Fibroblast of skin of left biceps (primary cell): ENCODE measurements around the gene DDX55.

Source experiments
- DNase-seq, 2 experiments: peaks; one replicate each; pipeline ENCODE4 v3.0.0-alpha.2; 2013; ENCODE audit warnings: low read depth in 2 of 2

Gene DDX55

GRCh38 chr12:123614110-123614509, 12.2 kb downstream of the DDX55 start:
- DNase-seq, result no peak

DNA sequence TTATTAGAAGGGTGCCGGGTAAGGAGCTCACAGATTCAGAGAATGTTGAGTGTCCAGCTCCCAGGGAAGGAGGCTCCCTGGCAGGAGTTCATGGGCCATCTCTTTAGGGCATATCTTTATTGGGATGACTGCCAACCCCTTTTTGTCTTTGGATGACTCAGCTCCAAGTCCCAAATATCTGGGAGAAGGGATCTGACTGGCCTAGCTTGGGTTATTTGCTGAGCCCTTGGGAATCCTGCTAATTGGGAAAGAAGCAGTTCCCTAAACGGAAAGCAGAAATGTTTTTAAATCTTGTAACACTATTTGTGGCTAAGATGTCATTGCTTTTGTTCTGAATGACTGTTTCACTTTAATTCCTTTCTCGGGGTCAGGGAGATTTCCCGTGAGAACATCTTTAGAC, 12.6 kb downstream of the DDX55 start:
- no peak for DNase-seq

- no peak for DNase-seq
These were observed 15.2 kb downstream of the DDX55 start for GRCh38 chr12:123617144-123617543.

GRCh38 chr12:123617580-123617979, 15.7 kb downstream of the DDX55 start:
- DNase-seq, result no peak

- DNase-seq, result no peak
These were observed 19.2 kb downstream of the DDX55 start for GRCh38 chr12:123621101-123621500.

DNA sequence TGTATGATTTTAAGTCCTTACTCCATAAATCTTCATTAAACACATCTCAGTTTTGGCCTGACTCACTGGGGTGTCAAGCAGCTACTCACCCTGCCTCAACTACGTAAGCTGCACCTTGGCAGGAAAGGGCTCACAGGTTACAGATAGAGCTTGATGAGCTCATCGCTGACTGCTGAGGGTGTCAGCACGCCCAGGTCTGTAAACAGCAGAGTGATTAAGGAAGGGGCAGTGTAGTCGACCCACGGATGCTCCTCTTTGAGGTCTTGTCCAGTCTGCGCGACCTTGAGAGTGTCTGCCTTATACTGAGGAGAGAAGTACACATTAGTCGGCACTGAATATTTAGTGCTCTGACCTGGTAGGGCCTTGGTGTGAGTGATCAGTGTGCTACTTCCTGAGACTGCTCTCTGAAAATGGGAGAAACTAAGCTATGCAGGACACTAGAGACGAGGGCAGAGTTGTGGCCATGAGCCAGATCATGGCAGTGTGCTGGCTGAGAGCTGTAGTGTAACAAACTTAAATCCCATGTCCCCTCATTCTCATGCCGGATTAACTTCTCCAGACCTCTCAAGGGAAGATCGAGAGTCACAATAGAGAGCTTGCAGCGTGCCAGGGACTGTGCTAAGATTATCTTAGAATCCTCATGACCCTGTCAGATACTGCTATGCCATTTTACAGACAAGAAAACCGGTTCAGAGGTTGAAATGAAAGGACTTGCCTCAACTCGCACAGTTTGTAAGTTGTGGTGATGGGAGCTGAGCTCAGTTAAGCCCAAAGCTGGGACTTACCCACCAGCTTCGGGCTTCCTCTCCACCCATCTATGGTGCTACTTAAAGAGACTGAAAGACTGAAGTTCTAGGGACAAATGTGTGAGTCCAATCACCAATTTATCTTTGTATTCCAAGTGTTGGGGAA, 20.0 kb downstream of the DDX55 start:
- DNase-seq, result no peak

- peak; percentile 82 to 86 for DNase-seq
These were observed 31.7 kb downstream of the DDX55 start, which contains the start of the genes EIF2B1 and GTF2H3 for GRCh38 chr12:123633379-123634141. Gene EIF2B1 (minus strand): TSS chr12:123633686. CDS start chr12:123633557, 129 bp downstream. Gene GTF2H3 (plus strand): TSS chr12:123633829. CDS start chr12:123633860, 31 bp downstream.

- no peak for DNase-seq
These were observed 32.3 kb downstream of the DDX55 start for GRCh38 chr12:123634142-123634561.

DNA sequence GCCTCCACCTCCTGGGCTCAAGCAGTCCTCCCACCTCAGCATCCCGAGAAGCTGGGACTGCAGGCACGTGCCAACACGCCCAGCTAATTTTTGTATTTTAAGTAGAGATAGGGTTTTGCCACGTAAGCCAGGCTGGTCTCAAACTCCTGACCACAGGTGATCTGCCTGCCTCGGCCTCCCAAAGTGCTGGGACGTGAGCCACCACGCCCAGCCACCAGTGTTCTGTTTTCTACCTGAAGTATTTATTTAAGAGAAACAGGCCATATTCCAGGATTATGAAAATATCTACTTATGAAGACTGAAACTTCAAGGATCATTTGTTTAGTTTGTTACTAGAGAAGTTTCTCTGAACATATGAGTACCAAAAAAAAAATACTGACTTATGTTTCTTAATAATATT, 42.0 kb downstream of the DDX55 start:
- no peak for DNase-seq

DNA sequence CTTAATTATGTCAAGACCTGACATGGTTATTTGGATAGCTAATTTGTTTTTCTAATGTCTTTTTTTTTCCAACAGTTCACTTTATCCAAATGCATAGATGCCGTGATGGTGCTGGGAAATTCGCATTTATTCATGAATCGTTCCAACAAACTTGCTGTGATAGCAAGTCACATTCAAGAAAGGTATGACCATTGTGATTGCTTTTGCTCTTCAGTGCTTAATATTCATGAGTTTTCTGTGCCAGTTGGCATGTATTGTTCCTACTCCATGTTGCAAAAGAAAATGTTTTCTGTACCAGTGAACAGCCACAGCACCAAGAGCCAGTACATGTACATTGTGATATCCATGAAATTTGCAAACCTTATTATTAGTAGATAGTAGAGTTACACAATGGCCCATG, 43.5 kb downstream of the DDX55 start:
- no peak for DNase-seq

DNA sequence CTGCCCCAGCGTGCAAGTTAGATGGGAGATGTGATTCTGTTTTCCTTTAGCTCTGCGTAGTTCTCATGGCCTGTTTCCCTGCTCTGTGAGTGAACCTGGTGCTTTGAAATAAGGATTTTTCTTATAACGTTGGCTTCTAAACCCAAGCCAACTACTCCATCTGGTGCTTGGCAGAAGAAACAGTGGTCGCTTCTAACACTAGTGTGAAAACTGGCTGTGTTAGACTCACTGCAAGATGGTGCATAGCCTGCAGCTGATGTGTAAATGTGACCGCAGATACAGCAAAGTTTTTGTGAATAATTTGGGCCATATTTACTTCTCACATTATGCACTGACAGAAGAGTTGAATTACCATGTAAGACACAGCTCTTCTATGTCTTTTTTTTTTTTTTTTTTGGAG, 44.0 kb downstream of the DDX55 start:
- DNase-seq, result no peak

DNA sequence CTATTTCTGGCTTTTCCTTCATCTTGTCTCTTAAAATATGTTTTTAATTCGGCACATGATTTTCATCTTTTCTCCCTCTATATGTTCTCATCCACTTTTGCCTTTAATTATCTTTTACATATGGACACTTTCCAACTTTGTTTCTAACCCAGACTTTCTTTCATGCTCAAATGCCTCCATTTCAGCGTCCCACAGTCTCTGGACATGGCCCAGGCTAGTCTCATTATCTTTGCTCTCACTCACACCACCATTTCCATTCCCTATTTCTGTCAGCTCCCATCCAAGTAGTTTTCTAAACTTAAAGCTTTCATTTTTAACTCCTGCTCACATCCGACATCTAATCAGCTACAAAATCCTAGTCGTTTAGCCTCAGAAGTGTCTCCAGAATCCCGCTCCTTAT, 46.5 kb downstream of the DDX55 start:
- DNase-seq, result no peak

DNA sequence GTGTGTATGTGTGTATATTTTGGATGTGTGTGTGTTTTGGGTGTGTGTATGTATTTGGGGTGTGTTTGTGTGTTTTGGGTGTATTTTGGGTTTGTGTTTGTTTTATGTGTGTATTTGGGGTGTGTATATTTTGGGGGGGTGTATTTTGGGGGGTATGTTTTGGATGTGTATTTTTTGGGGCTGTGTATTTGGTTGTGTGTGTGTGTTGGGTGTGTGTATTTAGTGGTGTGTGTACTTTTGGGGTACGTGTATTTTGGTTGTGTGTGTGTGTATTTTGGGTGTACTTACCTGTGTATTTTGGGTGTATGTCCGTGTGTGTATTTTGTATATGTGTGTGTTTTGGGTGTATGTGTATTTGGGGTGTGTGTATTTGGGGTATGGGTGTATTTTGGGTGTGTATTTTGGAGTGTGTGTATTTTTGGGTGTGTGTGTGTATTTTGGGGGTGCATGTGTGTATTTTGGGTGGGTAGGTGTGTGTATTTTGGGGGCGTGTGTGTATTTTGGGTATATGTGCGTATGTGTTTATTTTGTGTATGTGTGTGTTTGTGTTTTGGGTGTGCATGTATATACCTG, 52.3 kb downstream of the DDX55 start:
- DNase-seq, result no peak

DNA sequence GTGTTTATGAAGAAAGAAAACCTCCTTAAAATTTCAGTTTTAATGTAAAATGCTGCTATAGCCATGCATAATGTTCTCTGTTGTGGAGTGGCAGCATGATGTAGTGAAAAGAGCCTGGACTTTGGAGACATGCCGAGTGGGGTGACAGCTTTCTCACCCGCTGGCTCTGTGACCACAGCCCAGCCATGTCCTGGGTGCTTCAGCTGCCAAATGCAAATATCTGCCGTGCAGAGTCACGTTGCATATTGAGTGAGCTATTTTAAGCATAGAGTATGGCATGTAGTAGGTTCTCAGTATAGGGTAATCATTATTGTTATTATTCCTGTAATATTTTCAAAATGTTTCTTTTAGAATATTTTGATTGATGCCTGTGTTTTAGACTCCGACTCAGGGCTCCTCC, 53.5 kb downstream of the DDX55 start:
- no peak for DNase-seq

GRCh38 chr12:123656392-123656791, 54.5 kb downstream of the DDX55 start:
- DNase-seq, result no peak

DNA sequence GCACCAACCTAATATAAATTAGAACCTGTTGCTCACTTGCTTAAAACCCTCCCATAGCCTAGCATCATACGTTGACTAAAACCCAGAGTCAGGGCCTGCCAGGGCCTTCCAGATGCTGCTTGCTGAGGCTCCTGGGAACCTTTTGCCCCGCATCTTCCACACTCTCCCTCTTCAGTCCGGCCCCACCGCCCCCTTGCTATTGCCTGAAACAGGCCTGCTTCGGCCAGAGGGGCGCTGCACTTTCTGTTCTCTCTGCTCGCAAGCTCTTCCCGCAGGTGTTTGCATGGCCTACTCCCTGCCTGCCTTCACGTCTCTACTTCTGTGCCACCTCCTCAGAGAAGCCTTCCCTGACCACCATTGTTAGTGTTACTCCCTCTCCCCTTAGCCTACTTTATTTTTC, 55.3 kb downstream of the DDX55 start:
- DNase-seq, result no peak

DNA sequence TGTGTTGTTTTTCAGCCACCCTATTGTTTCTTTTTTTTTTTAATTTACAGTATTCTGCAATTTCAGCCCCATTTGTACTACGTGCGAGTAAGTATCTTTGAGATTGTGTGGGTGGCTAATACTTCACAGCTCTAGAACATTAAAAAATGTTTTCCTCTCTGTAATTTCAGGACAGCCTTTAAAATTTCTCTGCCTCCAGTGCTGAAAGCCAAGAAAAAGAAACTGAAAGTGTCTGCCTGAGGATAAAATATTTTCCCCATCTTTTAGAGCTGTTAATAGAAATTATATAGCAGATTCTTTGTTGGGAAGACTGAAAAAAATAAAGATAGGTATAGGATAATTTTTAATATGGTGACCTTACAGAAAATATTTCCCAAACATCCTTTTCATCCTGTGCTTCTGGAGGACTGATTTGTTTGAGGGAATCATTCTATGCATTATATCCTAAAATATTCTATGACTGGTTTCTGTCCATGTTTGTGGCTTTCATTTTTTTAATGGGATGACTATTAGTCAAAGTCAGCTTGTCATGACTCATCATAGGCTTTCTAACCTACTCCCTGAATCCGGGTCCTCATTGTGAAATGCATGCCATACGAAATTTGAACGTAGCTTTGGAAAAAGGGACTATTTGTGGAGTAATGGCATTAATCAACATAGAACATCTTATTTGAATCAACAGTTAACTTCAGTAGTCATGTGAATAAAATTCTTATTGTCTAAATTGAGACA, 58.3 kb downstream of the DDX55 start:
- DNase-seq, result peak; percentile 69 to 72

GRCh38 chr12:123667771-123668170, 65.9 kb downstream of the DDX55 start:
- DNase-seq, result no peak
